HG03175 (cell line): ENCODE results near the gene LTC4S.
"Not testable (repeated sequence)": the region's sequence is repeated elsewhere in the genome, so short reads cannot be mapped to it uniquely, and the experiment has no call there.

Experiments
- ATAC-seq: cut with Tn5 transposase; IDR thresholded peaks from one replicate; pipeline ENCODE4 v1.9.1; 2021; ENCODE audit warnings: mild to moderate bottlenecking, moderate library complexity; ENCODE audit not compliant: unreplicated experiment

LTC4S gene

DNA sequence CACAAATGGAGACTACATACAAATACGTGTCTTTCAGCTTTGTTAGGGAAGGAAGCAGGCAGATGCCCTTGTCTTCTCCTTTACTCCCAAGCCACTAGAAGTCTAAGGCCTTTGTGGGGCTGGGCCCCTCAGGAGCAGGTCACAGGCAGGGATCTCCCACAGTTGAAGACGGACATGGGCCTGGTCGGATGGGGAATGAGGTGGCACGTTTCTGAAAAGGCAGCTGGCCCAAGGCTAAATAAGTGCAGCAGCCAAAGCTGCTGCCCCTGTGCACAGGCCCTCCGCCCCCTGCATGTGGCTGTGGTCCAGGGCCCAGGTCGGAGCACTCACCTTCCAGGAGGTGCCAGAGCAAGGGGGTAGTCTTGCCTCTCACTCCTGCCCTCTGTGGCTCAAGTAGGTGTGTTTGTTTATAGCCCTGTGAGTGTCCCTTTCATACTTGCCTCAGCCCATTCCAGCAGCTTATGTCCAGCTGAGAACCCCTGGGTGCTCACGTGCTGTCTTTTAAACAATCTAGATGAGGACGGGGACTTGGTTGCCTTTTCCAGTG is 28.7 kb downstream of the LTC4S start:
- ATAC-seq = no peak

DNA sequence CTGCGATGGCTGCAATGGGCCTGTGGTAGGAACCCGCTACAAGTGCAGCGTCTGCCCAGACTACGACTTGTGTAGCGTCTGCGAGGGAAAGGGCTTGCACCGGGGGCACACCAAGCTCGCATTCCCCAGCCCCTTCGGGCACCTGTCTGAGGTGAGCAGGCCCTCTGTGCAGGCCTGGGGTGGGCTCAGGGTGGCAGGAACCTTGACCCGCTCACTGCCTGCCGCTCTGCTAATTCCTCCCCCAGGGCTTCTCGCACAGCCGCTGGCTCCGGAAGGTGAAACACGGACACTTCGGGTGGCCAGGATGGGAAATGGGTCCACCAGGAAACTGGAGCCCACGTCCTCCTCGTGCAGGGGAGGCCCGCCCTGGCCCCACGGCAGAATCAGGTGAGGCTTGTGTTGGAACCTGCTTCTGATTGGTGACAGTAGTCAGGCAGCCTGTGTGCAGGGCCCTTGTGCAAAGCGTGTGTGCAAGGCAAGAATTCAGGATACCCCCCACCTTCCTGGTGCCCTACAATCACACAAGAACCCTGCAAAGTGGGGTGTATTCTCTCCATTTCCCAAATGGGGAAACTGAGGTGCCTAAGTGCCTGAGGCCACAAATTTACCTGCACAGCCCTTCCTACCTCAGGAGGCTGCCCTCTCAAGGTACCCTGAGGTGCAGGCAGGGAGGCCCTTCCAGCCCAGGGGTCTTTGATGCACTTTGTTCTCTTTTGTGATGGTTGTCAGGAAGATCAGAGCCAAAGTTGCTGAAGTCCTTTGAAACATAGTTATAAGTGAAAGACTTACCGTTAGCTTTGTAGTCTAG is 30.4 kb downstream of the LTC4S start:
- no peak for ATAC-seq

DNA sequence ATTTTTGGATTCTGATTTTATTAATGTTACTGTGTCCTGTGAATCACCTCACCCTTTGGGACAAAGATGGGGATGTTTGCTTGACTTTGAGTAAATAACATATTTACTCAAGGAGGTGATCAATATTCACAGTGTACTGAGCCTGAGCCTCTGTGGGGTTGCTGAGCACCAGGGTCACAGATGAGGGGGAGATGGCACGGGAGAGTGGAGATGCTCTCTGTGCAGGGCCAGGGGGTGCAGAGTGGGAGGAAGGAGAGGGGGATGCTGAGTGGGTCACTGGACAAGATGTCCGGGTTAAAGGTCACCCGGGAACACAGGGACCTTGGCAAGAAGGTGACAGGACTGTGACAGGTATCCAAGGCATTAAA is 30.9 kb downstream of the LTC4S start:
- ATAC-seq = no peak

DNA sequence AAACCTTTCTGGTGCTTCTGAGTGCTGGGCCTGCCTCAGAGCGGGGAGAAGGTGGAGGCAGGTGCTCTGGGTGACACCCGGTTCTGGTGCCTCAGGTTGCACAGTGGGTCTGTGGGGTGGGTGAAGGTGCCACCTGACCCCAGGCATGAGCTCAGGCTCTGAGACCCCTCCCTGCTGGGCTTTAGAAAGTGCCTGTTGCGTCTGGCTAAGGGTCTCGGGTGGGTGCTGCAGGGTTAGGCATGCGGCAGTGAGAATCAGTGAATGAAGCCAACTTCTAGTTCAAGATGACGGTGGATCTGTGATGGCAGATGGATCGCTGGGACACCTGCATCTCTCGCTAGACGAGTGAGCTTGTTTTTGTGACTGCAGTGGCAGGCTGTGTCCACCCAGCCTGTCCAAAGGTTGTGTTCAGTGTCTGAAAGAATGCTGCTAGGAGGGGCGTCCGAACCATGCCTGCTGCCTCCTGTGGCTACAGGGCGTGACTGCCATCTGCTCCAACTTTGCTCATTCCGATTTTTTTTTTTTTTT is 31.9 kb downstream of the LTC4S start:
- no peak for ATAC-seq

DNA sequence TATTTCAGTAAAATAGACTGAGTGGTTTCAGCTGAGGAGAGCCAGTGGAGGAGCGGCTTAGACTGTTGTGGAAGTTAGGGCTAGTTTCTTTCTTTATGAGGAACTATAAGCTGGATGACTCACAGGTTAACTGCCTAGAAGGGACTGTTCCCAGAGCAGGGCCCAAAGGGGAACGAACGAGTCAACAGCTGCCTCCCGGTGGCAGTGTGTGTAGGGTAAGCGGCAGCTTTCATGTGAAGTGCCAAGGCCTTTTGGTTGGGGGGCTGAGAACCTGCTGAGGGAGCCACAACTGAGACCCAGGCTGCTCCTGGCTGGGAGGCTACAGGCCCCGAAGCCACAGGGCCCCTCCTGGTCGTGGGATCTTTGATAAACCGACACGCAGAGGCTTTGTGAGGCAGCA is 33.9 kb downstream of the LTC4S start:
- ATAC-seq = no peak

DNA sequence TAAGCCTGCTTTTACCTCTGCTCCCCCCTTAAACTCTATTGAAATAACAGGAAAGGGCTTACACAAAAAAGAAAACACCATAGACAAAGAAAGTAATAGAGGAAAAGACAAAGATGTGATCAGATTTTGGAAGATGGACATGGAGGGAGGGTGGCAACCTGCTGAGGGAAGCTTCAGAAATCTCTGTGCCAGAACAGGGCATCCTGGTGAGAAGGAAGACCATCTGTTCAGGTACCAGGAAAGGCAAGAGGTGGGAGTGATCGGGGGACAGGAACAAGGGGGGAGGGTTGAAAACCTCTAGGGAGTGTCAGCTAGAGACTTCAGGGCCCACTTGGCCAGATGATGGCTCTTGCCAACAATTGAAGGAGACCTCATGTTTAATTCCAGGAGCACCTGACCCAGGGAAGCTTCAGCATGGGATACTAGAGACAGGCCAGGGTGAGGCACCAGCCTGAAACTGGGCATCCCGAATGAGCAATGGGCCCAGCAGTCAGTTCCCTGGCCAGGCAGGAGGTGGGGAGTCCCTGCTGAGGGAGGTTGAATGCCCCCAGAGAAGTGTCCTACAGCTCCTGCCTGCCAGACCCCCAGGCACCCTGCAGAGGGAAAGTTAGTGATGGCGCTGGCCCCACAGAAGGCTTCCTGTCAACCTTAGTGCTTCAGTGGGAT is 35.1 kb downstream of the LTC4S start:
- no peak for ATAC-seq

DNA sequence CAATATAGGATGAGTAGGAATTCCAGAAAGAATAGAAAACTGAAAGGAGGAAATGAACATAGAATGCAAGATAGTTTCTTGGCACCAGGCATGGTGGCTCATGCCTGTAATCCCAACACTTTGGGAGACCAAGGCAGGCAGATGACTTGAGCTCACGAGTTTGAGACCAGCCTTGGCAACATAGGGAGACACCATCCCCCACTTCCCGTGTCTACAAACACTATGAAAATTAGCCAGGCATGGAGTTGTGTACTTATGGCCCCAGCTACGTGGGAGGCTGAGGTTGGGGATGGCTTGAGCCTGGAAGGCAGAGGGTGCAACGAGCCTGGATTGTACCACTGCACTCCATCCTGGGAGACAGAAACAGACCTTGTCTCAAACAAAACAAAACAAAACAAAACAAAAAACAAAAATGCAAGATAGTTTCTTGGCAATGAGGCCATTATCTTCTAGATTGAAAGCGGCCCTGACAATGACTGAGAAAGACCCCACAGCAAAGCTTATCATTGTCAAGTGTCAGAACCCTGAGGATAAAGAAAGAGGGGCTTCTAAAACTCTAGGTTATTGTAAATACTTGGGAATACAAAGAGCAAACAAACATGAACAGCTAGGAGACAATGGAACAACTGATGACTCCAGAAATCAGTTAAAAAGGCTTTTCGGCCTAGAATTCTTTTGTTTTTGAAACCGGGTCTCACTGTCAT is 36.1 kb downstream of the LTC4S start:
- no peak for ATAC-seq

DNA sequence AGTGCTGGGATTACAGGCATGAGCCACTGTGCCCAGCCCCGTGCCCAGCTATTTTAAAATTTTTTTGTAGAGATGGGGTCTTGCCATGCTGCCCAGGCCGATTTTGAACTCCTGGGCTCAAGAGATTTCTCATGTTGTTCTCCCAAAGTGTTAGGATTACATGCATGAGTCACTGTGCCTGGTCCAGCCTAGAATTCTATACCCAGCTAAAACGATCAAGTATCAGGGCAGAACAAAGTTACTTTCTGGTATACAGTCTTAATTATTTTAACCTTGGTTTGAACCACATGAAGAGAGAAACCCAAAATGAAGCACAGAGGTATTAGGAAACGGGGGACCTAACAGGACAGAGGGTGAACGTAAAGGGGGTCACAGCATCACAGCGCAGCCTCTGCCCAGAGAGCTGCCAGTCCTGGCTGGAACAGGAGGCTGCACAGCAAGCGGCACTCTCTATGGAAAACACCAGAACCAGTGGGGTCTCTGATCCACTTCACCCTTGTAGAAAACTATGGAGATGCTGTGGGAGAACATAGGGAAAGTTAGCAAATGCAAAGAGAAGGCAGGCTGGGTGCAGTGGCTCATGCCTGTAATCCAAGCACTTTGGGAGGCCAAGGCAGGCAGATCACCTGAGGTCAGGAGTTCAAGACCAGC is 37.2 kb downstream of the LTC4S start:
- ATAC-seq = no peak

DNA sequence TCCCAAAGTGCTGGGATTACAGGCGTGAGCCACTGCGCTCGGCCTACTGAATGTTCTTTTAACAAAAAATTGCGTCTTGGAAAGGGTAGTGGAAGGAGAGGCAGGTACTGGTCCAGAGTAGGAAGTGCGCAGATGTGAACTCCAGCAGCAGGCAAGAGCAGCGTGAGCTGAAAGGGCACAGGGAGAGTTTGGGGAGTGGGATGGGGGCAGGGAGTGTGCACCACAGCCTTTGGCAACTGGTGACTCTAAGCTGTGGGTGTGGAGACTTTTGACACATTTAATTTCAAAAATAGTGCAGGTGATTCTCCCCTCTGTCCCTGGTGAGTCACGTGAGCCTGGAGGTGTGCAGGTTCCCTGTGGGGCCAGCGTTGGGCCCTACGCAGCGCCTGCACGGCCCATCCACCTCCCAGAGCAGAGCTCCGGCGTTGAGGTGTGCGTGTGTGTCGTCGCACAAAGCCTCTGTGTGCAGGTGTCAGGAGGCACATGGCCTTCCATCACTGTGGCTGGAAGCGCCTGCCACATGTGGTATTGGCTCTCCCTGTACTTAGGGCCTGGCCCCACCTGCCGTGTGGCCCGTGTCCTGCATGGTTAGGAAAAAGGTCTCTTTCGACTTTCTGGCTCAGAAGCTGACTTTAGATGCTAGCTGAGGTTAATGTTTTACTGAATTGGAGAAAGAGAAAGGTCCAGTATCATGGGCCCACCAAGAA is 38.4 kb downstream of the LTC4S start:
- ATAC-seq = no peak

DNA sequence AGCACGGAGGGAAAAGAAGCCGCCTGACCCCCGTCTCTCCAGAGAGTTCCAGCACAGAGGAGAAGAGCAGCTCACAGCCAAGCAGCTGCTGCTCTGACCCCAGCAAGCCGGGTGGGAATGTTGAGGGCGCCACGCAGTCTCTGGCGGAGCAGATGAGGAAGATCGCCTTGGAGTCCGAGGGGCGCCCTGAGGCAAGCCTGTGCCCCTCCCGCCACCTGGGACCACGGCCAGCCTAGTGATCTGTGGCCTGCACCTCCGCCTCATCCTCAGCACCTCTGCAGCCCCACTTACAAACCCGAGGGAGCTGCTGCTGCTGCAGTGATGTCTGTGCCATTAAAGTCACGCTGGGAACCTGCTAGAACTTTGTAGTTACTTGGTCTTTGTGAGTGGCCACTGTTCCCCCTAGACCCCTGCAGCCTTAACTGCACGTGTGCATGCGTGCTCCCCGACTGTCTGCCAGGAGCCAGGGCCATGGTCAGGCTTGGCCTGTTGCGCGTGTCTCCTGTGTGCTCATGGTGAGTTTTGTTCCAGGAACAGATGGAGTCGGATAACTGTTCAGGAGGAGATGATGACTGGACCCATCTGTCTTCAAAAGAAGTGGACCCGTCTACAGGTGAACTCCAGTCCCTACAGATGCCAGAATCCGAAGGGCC is 39.4 kb downstream of the LTC4S start:
- no peak for ATAC-seq

DNA sequence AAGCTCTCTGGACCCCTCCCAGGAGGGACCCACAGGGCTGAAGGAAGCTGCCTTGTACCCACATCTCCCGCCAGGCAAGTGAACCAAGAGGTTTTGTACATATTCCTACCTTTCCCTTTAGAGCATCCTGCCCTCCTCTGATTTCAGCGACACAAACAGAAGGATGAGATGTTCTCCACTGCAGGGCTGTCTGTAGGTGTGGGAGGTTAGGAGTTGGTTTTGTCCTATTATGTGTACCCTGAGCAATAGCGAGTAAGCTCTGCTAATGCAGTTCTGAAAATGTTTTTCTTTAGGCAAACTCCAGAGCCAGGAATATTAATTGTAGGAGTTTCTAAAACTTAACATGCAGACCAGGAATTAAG is 39.9 kb downstream of the LTC4S start:
- ATAC-seq = no peak

DNA sequence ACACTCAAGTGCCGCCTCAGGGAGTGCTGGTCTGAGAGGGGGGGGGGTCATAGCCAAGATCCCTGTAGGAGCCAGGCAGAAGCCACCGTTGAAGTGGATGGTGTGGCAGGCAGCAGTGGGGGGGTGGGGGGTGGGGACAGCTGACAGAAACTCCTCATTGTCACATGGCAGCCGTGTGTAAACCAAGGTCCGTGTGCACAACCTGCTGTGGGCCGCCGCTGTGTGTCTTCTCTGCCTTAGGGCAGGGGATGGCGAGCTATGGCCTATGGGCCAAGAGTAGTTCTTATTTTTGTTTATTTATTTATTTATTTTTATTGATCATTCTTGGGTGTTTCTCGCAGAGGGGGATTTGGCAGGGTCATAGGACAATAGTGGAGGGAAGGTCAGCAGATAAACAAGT is 40.3 kb downstream of the LTC4S start:
- ATAC-seq = no peak

DNA sequence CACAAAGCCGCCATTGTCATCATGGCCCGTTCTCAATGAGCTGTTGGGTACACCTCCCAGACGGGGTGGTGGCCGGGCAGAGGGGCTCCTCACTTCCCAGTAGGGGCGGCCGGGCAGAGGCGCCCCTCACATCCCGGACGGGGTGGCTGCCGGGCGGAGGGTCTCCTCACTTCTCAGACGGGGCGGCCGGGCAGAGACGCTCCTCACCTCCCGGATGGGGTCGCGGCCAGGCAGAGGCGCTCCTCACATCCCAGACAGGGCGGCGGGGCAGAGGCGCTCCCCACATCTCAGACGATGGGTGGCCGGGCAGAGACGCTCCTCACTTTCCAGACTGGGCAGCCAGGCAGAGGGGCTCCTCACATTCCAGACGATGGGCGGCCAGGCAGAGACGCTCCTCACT is 41.1 kb downstream of the LTC4S start:
- ATAC-seq = not testable (repeated sequence)

DNA sequence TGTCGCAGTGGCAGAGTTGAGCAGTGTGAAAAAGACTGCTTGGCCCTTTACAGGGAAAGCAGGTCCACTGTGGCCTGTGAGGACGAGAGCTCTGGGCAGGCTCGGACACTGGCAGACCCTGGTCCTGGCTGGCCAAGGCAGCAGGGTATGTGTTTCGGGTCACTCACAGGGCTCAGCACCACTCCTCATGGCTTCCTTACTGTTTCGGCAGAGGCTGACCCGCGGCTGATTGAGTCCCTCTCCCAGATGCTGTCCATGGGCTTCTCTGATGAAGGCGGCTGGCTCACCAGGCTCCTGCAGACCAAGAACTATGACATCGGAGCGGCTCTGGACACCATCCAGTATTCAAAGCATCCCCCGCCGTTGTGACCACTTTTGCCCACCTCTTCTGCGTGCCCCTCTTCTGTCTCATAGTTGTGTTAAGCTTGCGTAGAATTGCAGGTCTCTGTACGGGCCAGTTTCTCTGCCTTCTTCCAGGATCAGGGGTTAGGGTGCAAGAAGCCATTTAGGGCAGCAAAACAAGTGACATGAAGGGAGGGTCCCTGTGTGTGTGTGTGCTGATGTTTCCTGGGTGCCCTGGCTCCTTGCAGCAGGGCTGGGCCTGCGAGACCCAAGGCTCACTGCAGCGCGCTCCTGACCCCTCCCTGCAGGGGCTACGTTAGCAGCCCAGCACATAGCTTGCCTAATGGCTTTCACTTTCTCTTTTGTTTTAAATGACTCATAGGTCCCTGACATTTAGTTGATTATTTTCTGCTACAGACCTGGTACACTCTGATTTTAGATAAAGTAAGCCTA is 42.6 kb downstream of the LTC4S start:
- ATAC-seq = no peak

DNA sequence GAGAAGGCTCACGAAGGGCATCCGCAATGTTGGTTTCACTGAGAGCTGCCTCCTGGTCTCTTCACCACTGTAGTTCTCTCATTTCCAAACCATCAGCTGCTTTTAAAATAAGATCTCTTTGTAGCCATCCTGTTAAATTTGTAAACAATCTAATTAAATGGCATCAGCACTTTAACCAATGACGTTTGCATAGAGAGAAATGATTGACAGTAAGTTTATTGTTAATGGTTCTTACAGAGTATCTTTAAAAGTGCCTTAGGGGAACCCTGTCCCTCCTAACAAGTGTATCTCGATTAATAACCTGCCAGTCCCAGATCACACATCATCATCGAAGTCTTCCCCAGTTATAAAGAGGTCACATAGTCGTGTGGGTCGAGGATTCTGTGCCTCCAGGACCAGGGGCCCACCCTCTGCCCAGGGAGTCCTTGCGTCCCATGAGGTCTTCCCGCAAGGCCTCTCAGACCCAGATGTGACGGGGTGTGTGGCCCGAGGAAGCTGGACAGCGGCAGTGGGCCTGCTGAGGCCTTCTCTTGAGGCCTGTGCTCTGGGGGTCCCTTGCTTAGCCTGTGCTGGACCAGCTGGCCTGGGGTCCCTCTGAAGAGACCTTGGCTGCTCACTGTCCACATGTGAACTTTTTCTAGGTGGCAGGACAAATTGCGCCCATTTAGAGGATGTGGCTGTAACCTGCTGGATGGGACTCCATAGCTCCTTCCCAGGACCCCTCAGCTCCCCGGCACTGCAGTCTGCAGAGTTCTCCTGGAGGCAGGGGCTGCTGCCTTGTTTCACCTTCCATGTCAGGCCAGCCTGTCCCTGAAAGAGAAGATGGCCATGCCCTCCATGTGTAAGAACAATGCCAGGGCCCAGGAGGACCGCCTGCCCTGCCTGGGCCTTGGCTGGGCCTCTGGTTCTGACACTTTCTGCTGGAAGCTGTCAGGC is 43.6 kb downstream of the LTC4S start:
- no peak for ATAC-seq

DNA sequence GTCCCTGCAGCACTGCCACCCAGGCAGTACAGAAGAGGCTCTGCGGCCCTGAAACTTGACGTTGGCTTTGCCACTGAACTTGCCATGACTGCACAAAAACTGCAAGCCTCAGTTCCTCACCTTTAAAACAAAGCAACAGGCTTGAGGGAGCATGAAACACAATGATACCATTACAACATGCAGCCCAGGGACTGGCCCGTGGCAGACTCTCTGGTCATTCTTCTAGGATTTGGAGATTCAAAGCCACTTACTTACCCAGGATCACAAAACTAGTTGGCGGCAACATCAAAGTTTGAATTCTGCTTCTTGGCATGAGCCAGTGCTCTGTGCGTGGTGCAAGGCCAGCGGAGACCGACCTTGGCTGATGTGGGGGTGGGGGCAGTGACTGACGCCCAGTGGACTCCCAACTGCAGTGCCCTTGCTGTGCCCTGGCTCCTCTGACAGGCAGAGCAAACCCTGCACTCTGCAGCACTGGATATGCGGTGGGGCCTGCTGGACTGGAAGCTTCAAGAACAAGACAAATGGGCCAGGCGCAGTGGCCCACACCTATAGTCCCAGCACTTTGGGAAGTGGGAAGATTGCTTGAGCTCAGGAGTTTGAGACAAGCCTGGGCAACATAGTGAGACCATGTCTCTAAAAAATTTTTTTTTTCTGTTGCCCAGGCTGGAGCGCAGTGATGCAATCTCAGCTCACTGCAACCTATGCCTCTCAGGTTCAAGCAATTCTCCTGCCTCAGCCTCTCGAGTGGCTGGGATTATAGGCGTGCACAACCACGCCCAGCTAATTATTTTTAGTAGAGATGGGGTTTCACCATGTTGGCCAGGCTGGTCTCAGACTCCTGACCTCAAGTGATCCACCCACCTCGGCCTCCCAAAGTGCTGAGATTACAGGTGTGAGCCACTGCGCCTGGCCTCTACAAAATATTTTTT is 45.8 kb downstream of the LTC4S start:
- no peak for ATAC-seq

DNA sequence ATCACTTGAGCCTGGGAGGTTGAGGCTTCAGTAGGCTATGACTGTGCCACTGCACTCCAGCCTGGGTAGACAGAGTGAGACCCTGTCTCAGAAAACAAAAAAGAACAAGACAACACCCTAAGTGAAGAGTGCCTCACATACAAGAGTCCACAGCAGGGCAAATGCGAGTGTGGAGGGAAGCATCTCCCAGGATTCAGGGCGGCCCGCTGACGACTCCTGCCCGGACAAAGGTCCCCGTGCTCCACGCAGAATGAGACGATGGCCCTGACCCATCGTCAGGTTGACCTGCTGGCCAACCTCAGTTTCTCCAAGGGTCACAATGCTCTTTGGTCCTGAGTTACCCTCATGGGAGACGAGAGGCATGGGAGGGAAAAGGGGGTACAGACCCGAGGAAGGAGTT is 46.5 kb downstream of the LTC4S start:
- ATAC-seq = no peak
